GM19452 (cell line): ENCODE results near the gene PRDM2.
"Not testable (repeated sequence)": the region's sequence is repeated elsewhere in the genome, so short reads cannot be mapped to it uniquely, and the experiment has no call there.

Experiments used
- ATAC-seq: cut with Tn5 transposase; IDR thresholded peaks from one replicate; pipeline ENCODE4 v1.9.1; 2021; ENCODE audit not compliant: unreplicated experiment

The PRDM2 gene

GRCh38 chr1:13697738-13698137 lies 2.2 kb upstream of the PRDM2 start:
- no peak for ATAC-seq

DNA sequence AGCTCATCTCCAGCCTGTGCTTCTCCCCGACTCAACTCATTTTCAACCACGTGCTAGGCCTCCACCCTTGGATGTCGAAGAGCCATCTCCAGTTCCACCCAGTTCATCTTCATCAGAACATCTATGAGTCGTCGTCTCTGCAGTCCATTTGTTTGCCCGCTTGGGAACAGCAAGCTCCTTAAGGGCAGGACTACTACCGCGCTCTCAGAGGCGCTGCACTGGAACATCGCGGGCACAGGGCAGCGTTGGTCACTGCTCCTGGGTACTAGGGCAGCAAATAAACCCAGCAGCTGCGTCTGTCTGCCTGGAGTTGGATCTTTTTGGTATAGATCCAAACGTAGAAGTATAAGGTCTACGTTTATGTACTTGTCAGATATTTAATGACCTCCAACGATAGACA lies 478 bp upstream of the PRDM2 start:
- no peak for ATAC-seq

- ATAC-seq: peak; percentile 37
Observed at GRCh38 chr1:13700521-13701270, 708 bp downstream of the PRDM2 start.

GRCh38 chr1:13701271-13701640 lies 1.3 kb downstream of the PRDM2 start:
- no peak for ATAC-seq

GRCh38 chr1:13702425-13703127 lies 2.6 kb downstream of the PRDM2 start:
- peak; percentile 78 for ATAC-seq

DNA sequence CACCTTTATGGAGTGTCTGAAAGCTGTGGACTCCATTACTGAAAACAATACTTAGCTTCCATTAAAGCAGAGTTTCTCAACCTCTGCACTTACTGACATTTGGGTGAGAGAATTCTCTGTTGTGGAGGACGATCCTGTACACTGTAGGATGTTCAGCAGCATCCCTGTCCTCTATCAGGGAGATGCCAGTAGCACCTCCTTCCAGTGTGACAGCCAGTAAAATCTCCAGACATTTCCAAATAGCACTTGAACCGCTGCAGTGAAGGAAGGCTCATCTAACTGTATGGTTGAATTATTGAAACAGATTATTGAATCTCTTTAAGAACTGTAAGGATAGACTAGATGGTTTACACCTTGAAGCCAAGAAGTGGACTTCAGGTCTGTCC lies 3.1 kb downstream of the PRDM2 start:
- ATAC-seq: peak; percentile 7

DNA sequence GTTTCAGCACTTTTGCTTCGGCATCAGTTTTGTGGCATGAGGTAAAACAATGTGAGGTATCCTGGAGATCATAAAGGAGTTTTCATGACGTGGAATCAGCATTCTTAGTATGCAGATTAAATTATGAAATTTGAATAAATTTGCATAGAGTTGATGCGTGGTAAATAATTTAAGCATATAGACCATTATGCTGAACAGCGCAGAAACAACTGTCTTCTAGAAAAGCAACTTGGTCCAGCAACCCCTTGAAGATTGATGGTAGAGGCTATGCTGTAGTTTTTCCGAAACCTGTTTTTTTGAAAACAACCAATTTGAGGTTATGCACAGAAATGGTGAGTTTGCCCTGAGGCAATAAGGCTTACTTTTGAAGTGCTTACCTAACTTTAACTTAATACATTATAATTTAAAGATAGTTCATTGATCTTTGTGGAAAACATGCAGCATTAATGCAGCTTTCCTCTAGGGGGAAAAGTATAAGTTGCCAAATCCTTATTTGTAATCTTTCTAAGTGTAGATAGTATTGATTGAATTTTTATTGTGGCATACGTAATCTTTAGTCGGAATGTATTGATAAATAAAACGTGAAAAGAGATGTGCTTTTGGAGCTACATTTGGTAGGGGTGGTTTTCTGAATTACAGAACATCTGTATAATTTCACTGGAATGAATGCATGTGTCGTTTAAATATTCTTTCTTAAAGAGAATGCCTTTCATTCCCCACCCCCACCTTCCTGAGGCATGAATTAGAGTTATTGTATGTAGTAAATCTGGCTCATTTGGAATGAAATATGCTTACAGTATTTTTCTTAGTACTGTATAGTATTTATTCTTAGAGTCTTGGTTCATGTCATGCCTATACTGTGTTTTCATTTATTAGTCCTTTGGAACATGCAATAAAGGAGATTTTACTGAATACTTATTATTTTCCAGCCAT lies 3.8 kb downstream of the PRDM2 start:
- ATAC-seq: no peak

- no peak for ATAC-seq
Observed at GRCh38 chr1:13706046-13706445, 6.1 kb downstream of the PRDM2 start.

GRCh38 chr1:13707164-13707563 lies 7.2 kb downstream of the PRDM2 start:
- ATAC-seq: no peak

DNA sequence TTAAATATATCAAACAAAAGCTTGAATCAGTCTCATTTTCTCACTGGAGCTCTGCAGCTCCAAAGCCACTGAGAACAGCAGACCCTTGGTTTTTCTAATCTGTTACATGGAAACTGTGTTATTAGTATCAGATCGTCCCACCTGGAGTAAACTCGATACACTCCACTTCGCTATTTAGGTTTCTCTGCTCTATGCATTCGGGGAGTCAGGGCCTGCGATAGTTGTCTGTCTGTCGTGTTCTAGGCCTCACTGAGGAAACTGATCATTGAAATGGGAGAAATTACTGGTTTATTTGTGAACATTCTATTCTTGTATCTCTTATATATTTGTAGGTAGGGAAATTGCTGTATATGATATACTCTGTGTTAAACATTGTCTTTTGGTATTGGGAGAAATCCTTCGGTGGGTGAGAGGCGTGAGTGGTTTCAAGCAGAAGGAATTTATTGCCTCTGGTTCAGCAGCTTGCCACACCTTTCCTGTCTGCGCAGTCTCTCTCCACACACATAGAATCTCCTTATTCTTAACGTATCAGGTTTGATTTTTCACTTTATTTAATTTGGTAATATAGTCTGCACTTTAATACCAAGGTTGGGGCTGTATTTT lies 8.5 kb downstream of the PRDM2 start:
- ATAC-seq: no peak

DNA sequence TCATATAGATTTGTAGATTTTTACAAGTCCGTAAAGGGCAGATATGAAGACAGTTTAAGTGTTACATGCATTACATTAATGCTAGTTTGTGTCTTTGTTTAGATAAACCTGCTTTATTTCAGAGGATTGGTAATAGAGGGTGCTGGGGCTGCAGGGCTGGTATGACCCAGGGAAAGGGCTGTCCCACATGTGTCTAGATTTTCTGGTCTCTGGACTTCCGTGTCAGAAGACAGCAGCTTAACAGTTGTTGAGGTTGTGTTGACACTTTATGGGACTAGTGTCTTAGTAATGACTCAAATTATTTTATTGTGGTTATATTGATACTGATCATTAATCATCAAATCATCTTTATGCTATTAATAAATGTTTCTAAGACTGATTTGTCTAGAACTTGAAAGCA lies 10.1 kb downstream of the PRDM2 start:
- ATAC-seq: no peak

- no peak for ATAC-seq
Observed at GRCh38 chr1:13714851-13715250, 14.9 kb downstream of the PRDM2 start.

- not testable (repeated sequence) for ATAC-seq
Observed at GRCh38 chr1:13715616-13716287, 15.8 kb downstream of the PRDM2 start.

DNA sequence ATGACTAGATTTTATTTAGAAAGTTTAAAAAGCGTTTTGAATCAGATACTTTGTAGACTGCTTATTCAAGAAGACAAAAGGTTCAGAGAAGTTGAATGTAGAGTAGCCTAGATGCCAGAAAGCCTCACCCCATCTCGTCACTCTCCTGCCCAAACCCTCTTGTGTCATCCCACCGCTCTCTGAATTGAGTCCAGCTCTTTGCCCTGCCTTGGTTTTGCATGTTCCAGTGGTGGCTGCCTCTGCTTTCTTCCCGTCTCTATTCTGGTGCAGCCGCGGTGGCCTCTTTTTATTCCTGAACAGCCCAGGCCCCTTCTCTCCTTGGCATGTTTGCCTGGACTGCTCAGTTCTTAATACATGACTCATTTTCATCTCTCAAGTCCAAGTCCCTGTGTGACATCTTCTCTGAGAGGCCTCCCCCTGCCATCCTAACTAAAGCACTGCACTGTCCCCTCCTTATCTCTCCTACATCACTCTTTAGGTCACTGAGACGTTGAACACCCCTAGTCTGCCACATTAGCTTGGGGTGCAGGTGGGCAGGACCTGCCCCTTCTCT lies 22.9 kb downstream of the PRDM2 start:
- ATAC-seq: no peak

DNA sequence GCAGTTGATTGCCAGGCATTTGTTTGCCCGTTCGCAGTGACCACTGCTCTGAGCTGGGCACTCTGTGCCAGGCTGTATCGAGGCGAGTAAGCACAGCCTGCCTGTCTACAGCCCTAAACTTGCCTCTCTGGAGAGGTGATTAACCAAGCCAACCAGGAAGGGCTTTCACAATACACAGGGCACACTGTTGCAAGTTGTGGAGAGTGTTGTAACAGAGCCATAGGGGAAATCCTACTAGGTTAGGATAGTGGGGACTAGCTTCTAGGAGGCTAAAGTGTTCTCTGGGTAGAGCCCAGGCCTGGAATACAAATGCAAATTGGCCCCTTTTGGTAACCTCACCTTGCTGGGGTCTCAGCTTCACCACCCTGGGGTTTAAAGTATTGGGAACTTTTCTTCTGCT lies 23.8 kb downstream of the PRDM2 start:
- ATAC-seq: no peak

DNA sequence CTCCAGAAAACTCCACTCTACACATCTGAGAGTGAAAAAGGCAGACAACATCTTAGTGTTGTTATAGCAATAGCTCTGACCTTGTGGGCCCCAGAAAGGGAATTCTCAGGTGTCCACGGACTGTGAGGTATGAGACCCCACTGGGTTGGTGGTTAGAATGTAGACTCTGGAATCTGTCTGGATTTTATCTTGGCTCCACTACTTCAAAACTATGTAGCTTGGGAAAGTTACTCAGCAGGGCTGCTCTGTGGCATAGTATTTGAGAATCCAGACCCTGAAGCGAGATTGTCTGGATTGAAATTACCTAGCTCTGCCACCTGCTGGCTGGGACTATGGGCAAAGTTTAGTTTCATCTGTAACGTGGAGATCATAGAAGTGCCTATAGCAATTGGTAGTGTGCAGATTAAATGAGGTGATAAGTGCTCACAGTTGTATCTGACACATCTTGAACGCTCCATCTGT lies 25.8 kb downstream of the PRDM2 start:
- ATAC-seq: no peak

DNA sequence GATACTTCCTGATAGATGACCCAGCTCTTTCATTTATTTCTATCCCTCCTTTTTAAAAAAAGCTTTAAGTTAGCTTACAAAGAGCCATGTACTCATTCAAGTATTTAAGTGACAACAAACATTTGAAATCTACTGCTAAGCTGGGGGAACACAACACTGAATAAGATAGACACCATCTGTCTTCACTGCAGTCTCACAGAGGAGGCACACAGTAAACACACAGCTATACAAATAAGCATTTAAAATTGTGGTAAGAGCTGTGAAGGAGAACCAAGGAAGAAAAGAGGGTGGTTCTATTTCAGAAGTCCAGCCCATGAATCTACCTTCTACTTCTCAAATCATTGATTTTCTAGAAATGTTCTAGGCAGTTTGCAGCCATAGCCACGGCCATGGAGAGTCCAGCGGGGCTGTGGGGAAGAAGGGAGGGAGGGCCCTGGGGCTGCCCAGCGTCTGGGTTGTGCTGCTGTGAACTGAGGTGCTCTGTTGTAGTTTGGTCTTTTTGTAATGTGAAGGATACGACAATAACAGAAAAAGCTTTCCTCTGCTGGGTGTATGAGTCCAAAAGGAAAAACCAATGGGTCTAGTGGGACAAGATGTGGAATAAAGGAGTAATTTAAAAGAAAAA lies 28.2 kb downstream of the PRDM2 start:
- no peak for ATAC-seq

- peak; percentile 1 for ATAC-seq
Observed at GRCh38 chr1:13730291-13730690, 30.3 kb downstream of the PRDM2 start.

DNA sequence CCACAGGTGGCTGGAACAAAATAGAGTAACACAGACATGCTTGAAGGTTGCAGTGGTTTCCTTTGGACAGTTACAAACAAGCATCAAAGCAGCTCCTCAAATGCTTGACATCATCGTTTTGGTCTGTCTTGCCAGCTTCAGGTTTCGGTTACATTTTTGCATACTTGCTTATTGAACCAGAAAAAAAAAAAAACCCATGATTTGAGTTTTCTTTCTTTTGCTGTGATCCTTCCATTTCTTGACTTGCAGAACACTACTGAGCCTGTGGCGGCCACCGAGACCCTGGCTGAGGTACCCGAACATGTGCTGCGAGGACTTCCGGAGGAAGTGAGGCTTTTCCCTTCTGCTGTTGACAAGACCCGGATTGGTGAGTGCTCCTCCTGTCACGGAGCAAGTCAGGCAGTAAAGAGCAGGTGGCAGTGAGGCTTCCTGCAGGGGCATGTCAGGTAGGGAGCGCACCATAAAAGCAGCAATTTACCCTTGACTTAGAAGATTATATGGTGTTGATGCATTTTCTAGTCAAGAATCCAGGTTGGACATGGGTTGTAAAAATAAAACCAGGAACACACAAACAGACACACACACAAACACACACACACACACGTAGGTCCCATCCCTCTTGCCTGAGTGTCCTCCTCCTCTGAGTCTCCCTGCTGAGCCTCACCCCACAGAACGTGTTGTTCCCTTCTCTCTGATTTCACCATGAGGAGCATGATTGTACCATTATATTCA lies 30.9 kb downstream of the PRDM2 start:
- ATAC-seq: peak; percentile 92
